Fibroblast of lung (primary cell): ENCODE results near the gene LRRC36. TPM values are rescaled to one million over a fixed set of nuclear protein-coding genes. Genes with fewer than 3 reads are reported as not detected.

ENCODE experiments used
- DNase-seq, 2 donors: peaks; one replicate each; pipeline versions ENCODE4 v3.0.0 to v3.0.0-alpha.2; 2010; ENCODE audit warnings: low read depth in 2 of 2
- H2AFZ ChIP-seq: 2 replicates; pipeline ENCODE4 v1.5.1; 2012; ENCODE audit warnings: low read length, control low read depth, inconsistent platforms
- H3K27ac ChIP-seq: 2 replicates; pipeline ENCODE4 v1.5.1; 2011; ENCODE audit warnings: low read length, control low read depth; ENCODE audit not compliant: insufficient read depth
- H3K27me3 ChIP-seq: 2 replicates; pipeline ENCODE4 v1.5.1; 2011; ENCODE audit warnings: mild to moderate bottlenecking, low read length; ENCODE audit not compliant: control insufficient read depth, insufficient read depth
- H3K36me3 ChIP-seq: 2 replicates; pipeline ENCODE4 v1.5.1; 2011; ENCODE audit warnings: low read length; ENCODE audit not compliant: control insufficient read depth, insufficient read depth
- H3K4me1 ChIP-seq: 2 replicates; pipeline ENCODE4 v1.5.1; 2011; ENCODE audit warnings: low read length; ENCODE audit not compliant: control insufficient read depth, insufficient read depth; ENCODE audit errors: extremely low read depth
- H3K4me2 ChIP-seq: 2 replicates; pipeline ENCODE4 v1.5.1; 2011; ENCODE audit warnings: low read length, control low read depth; ENCODE audit not compliant: insufficient read depth; ENCODE audit errors: extremely low read depth
- H3K4me3 ChIP-seq, 4 experiments: fragments of 200-600 bp in 1 of 4; sonication (generic) in 1 of 4; replicated peaks in 1 of 4; 2 replicates each; pipeline ENCODE4 v1.5.1; 2011 to 2016; ENCODE audit warnings: low read length in 4 of 4, low read depth in 3 of 4, mild to moderate bottlenecking in 3 of 4, control low read depth in 2 of 4, inconsistent platforms in 1 of 4, mixed read lengths in 1 of 4; ENCODE audit not compliant: insufficient read depth in 1 of 4; ENCODE audit errors: control extremely low read depth in 1 of 4
- H3K79me2 ChIP-seq: 2 replicates; pipeline ENCODE4 v1.5.1; 2012; ENCODE audit warnings: mild to moderate bottlenecking, low read length, inconsistent platforms; ENCODE audit not compliant: control insufficient read depth, insufficient read depth
- H3K9ac ChIP-seq: 2 replicates; pipeline ENCODE4 v1.5.1; 2011; ENCODE audit warnings: mild to moderate bottlenecking, low read length, control low read depth; ENCODE audit not compliant: insufficient read depth
- H3K9me3 ChIP-seq: 2 replicates; pipeline ENCODE4 v1.5.1; 2012; ENCODE audit warnings: low read depth, low read length; ENCODE audit not compliant: control insufficient read depth, insufficient read depth
- H4K20me1 ChIP-seq: 2 replicates; pipeline ENCODE4 v1.5.1; 2011; ENCODE audit warnings: low read length; ENCODE audit not compliant: control insufficient read depth, insufficient read depth; ENCODE audit errors: extremely low read depth
- CTCF ChIP-seq, 2 donors: IDR thresholded peaks in 1 of 2; conservative IDR thresholded peaks in 1 of 2; 1 replicate in 1 of 2; 2 replicates in 1 of 2; pipeline ENCODE4 v1.5.1; 2011 to 2012; ENCODE audit warnings: low read length in 2 of 2, control low read depth in 1 of 2, inconsistent platforms in 1 of 2, low read depth in 1 of 2, mild to moderate bottlenecking in 1 of 2
- EZH2 ChIP-seq: IDR thresholded peaks from 2 replicates; pipeline ENCODE4 v1.5.1; 2012; ENCODE audit warnings: low read length, control low read depth, mild to moderate bottlenecking; ENCODE audit errors: missing control alignments
- polyA plus RNA-seq, 2 donors: library from polyadenylated mRNA; depleted of rRNA in 1 of 2; stranded (reverse) in 1 of 2; unstranded in 1 of 2; fragments of >200 nt; gene quantifications; 2 replicates each; pipeline ENCODE4 v1.2.1, GENCODE V29; 2011 to 2012; ENCODE audit warnings: missing spikeins in 1 of 2
- total RNA-seq: library from RNA; depleted of rRNA; stranded (reverse); fragments of >200 nt; gene quantifications from 2 replicates; pipeline ENCODE4 v1.2.1, GENCODE V29; 2014

The LRRC36 gene
- total and polyA plus RNA-seq, 2 donors (not counting 1 experiment from before 2014, with no cell fraction given): 0.06 to 0.66 TPM

- H3K9ac ChIP-seq: no peak overlapping the region
- no peaks in the 10 kb centered on the region for H3K79me2 ChIP-seq
- TF ChIP-seq CTCF (conservative IDR thresholded peaks at IDR 0.05 in 1 of 2, IDR thresholded peaks at IDR 0.05 in 1 of 2; ENCODE audit: low read depth in 1 of 2, low read length in 2 of 2) (no peak), EZH2 (no peak)
- H4K20me1 ChIP-seq: no peaks in the 10 kb centered on the region
- H3K27ac ChIP-seq: no peak overlapping the region
- no peak overlapping the region for H3K4me3 ChIP-seq
- H2AFZ ChIP-seq: no peak overlapping the region
- H3K4me2 ChIP-seq: no peak overlapping the region
- H3K9me3 ChIP-seq: no peaks in the 10 kb centered on the region
- no peaks in the 10 kb centered on the region for H3K36me3 ChIP-seq
- DNase-seq: no peak
- H3K27me3 ChIP-seq: peaks cover 11% of the 10 kb centered on the region
- peaks cover 16% of the 10 kb centered on the region for H3K4me1 ChIP-seq
Measured at GRCh38 chr16:67391424-67392300, 65.0 kb downstream of the LRRC36 start.

GRCh38 chr16:67392301-67393059, 65.9 kb downstream of the LRRC36 start:
- Histone ChIP-seq H3K4me1 (peaks cover 19% of the 10 kb centered on the region), H3K9ac (peak overlapping the region; percentile 48)

More at GRCh38 chr16:67392301-67393059, 65.9 kb downstream of the LRRC36 start:
- peak; percentile 21 for TF ChIP-seq EZH2
- no peak for TF ChIP-seq CTCF (conservative IDR thresholded peaks at IDR 0.05 in 1 of 2, IDR thresholded peaks at IDR 0.05 in 1 of 2; ENCODE audit: low read depth in 1 of 2, low read length in 2 of 2)
- H3K36me3 ChIP-seq: no peaks in the 10 kb centered on the region
- no peak for DNase-seq
- no peak overlapping the region for H2AFZ ChIP-seq
- no peaks in the 10 kb centered on the region for H4K20me1 ChIP-seq
- no peaks in the 10 kb centered on the region for H3K79me2 ChIP-seq
- H3K27me3 ChIP-seq: peaks cover 6% of the 10 kb centered on the region
- H3K9me3 ChIP-seq: no peaks in the 10 kb centered on the region
- H3K4me3 ChIP-seq: peak overlapping the region; percentile 24 to 51 (median 32)
- peak overlapping the region; percentile 34 for H3K27ac ChIP-seq
- H3K4me2 ChIP-seq: peak overlapping the region; percentile 81
